Right lobe of liver (tissue), 6 donors: ENCODE measurements around the gene EDEM2. TPM values are rescaled to one million over a fixed set of nuclear protein-coding genes. Genes with fewer than 3 reads are reported as not detected.
"Not testable (repeated sequence)": the region's sequence is repeated elsewhere in the genome, so short reads cannot be mapped to it uniquely, and the experiment has no call there.

ENCODE experiments used
- ATAC-seq, 4 donors: fragments of 200-7000 bp; cut with Tn5 transposase; one replicate each; pipeline ENCODE4 v1.9.1; 2020; ENCODE audit warnings: mild to moderate bottlenecking in 4 of 4, moderate library complexity in 4 of 4
- DNase-seq, 3 donors: peaks; one replicate each; pipeline ENCODE4 v3.0.0-alpha.2; 2020
- H3K27ac ChIP-seq, 3 donors: fragments of 200-600 bp; one replicate each; pipeline ENCODE4 v1.8.0; 2022
- H3K27me3 ChIP-seq, 2 donors: fragments of 200-600 bp; one replicate each; pipeline ENCODE4 v1.8.0; 2022
- H3K36me3 ChIP-seq, 4 donors: fragments of 200-600 bp; sonication (generic) in 1 of 4; one replicate each; pipeline versions ENCODE4 v1.5.1 to v1.8.0; 2017 to 2022; ENCODE audit warnings: control low read depth in 1 of 4
- H3K4me1 ChIP-seq, 4 donors: fragments of 200-600 bp; sonication (generic) in 1 of 4; one replicate each; pipeline versions ENCODE4 v1.5.1 to v1.8.0; 2017 to 2022; ENCODE audit warnings: control low read depth in 1 of 4
- H3K4me3 ChIP-seq, 3 donors: fragments of 200-600 bp; one replicate each; pipeline ENCODE4 v1.8.0; 2022
- H3K9me3 ChIP-seq, 4 donors: fragments of 200-600 bp; sonication (generic) in 1 of 4; one replicate each; pipeline versions ENCODE4 v1.5.1 to v1.8.0; 2017 to 2022; ENCODE audit warnings: control low read depth in 1 of 4
- CTCF ChIP-seq, 4 donors: fragments of 200-600 bp in 3 of 4; fragments of 450-650 bp in 1 of 4; IDR thresholded peaks; one replicate each; pipeline versions ENCODE4 v1.5.1 to v1.8.0; 2016 to 2022; ENCODE audit warnings: antibody characterized with exemption in 4 of 4, mild to moderate bottlenecking in 2 of 4
- POLR2A ChIP-seq: fragments of 450-650 bp; IDR thresholded peaks from one replicate; pipeline ENCODE4 v1.6.1; 2017; ENCODE audit warnings: antibody characterized with exemption, mild to moderate bottlenecking
- WGBS: methylation state at CpG from one replicate; pipeline ENCODE4 v1.1.6; 2018; ENCODE audit warnings: low coverage, low lambda C conversion rate; ENCODE audit not compliant: insufficient coverage; ENCODE audit errors: missing lambda C conversion rate; 5-methylcytosine and 5-hydroxymethylcytosine counted together
- intact Hi-C, 2 donors: fragments of 100-400 bp; cut with DNase I; formaldehyde crosslinking; loops; one replicate each; pipeline versions ENCODE4 v1.11.2 to v1.14.1; 2022
- total RNA-seq, 6 experiments: library from RNA; depleted of rRNA in 2 of 6; stranded (reverse); fragments of >200 nt in 2 of 6; fragmentation: NEBNext Ultra II Directional in 3 of 6; extraction: Animal tissue kit (Norgen Biotek cat#: 25700) in 3 of 6; gene quantifications; one replicate each; pipeline versions ENCODE4 v1.1.0 to v1.2.4, GENCODE V29; 2016 to 2023
- donor health status: DM: no; HTN: yes; CAD: no.
- donor health status: DM: no; HTN: no; CAD: no.
- donor health status: DM: no; HTN: no; CAD: no.
- donor health status: DM: no; HTN: yes; CAD: no.
- donor health status: DM: no; HTN: yes; CAD: no.

Gene EDEM2
- total RNA-seq, 6 experiments from 2014 or later, result 20.1 to 28.0 (median 23.9) TPM

- TF ChIP-seq CTCF (IDR thresholded peaks at IDR 0.05) (no peak), POLR2A (no peak)
Observed at GRCh38 chr20:35151736-35152135, 4.6 kb upstream of the EDEM2 start.

GRCh38 chr20:35150846-35151579, 3.9 kb upstream of the EDEM2 start:
- Histone ChIP-seq H3K27me3 (no peaks in the 10 kb centered on the region), H3K9me3 (no peaks in the 10 kb centered on the region), H3K27ac (no peak overlapping the region), H3K36me3 (no peaks in the 10 kb centered on the region), H3K4me1 (peaks cover 0 to 11% (median 3%) of the 10 kb centered on the region in 4 donors), H3K4me3 (no peak overlapping the region)
- TF ChIP-seq POLR2A (no peak), CTCF (IDR thresholded peaks at IDR 0.05) (no peak)
- intact Hi-C loops, result no loop called here
- 75% methylated on average over 6 of the region's 6 CpGs for WGBS
- ATAC-seq (no peak), DNase-seq (no peak)

More at GRCh38 chr20:35151736-35152135, 4.6 kb upstream of the EDEM2 start:
- Histone ChIP-seq H3K4me1 (peaks cover 0 to 11% (median 0%) of the 10 kb centered on the region in 4 donors), H3K27me3 (no peaks in the 10 kb centered on the region), H3K4me3 (no peak overlapping the region), H3K27ac (no peak overlapping the region), H3K9me3 (no peaks in the 10 kb centered on the region), H3K36me3 (no peaks in the 10 kb centered on the region)
- intact Hi-C loops, result no loop called here
- ATAC-seq, result peak in 1 of 4 donors; percentile 12
- no peak for DNase-seq
- 21% methylated on average over 4 of the region's 4 CpGs for WGBS

- H3K9me3 ChIP-seq, H3K27me3 ChIP-seq, H3K36me3 ChIP-seq: not testable (repeated sequence)
- peak overlapping the region; percentile 63 to 73 (median 71) for H3K4me3 ChIP-seq
- ATAC-seq (peak; percentile 10 to 26 (median 13)), DNase-seq (peak in 1 of 3 donors; percentile 25)
- H3K27ac ChIP-seq, result peak overlapping the region; percentile 74 to 90 (median 86)
- peaks cover 0 to 21% (median 6%) of the 10 kb centered on the region in 4 donors for H3K4me1 ChIP-seq
- WGBS, result under 1% methylated on average over 18 of the region's 19 CpGs
- intact Hi-C loops, result loop anchor here (10.0 kb wide), 2 partner anchors 53 to 127 kb away; partner anchors contain the start of genes MMP24OS (in 1 of the 2) and TRPC4AP (in 1 of the 2)
Observed at GRCh38 chr20:35147575-35148071, 487 bp upstream of the EDEM2 start.

GRCh38 chr20:35146299-35146919, 727 bp downstream of the EDEM2 start:
- H3K27ac ChIP-seq, result peak overlapping the region; percentile 74 to 90 (median 86)
- peaks cover 0 to 21% (median 2%) of the 10 kb centered on the region in 4 donors for H3K4me1 ChIP-seq
- H3K4me3 ChIP-seq, result peak overlapping the region; percentile 63 to 73 (median 71)
- DNase-seq (peak; percentile 45 to 60 (median 58)), ATAC-seq (peak; percentile 20 to 32 (median 24))
- 3% methylated on average over 20 of the region's 23 CpGs for WGBS
- H3K36me3 ChIP-seq, result peaks cover 0 to 7% (median 6%) of the 10 kb centered on the region in 4 donors
- no peak for TF ChIP-seq CTCF (IDR thresholded peaks at IDR 0.05)
- no peaks in the 10 kb centered on the region for H3K27me3 ChIP-seq
- H3K9me3 ChIP-seq, result no peaks in the 10 kb centered on the region
- intact Hi-C loops, result loop anchor here (10.0 kb wide), 2 partner anchors 52 to 128 kb away; partner anchors contain the start of genes MMP24OS (in 1 of the 2) and TRPC4AP (in 1 of the 2)
